Hepatocyte (in vitro differentiated cells): ENCODE measurements around the gene MARS2. TPM values are rescaled to one million over a fixed set of nuclear protein-coding genes. Genes with fewer than 3 reads are reported as not detected.

Experiments used
- DNase-seq: peaks from one replicate; pipeline ENCODE4 v3.0.0-alpha.2; 2016; ENCODE audit warnings: low spot score
- H2AFZ ChIP-seq: fragments of 200-600 bp; sonication (generic); 2 replicates; pipeline ENCODE4 v1.6.0; 2016; ENCODE audit warnings: antibody characterized with exemption, mild to moderate bottlenecking
- H3K27ac ChIP-seq: fragments of 200-600 bp; sonication (generic); 2 replicates; pipeline ENCODE4 v1.5.1; 2016; ENCODE audit warnings: mild to moderate bottlenecking
- H3K27me3 ChIP-seq: fragments of 200-600 bp; sonication (generic); 2 replicates; pipeline ENCODE4 v1.6.1; 2016
- H3K36me3 ChIP-seq: fragments of 200-600 bp; sonication (generic); replicated peaks from 2 replicates; pipeline ENCODE4 v1.5.1; 2016; ENCODE audit warnings: low read depth; ENCODE audit not compliant: insufficient read depth
- H3K4me1 ChIP-seq: fragments of 200-600 bp; sonication (generic); 2 replicates; pipeline ENCODE4 v1.5.1; 2016; ENCODE audit warnings: mild to moderate bottlenecking, moderate library complexity; ENCODE audit not compliant: insufficient read depth
- H3K4me2 ChIP-seq: fragments of 200-600 bp; sonication (generic); 2 replicates; pipeline ENCODE4 v1.6.0; 2016
- H3K4me3 ChIP-seq: fragments of 200-600 bp; sonication (generic); 2 replicates; pipeline ENCODE4 v1.5.1; 2016; ENCODE audit warnings: mild to moderate bottlenecking
- H3K79me2 ChIP-seq: fragments of 200-600 bp; sonication (generic); 2 replicates; pipeline ENCODE4 v1.6.0; 2017; ENCODE audit warnings: mild to moderate bottlenecking
- H3K9me2 ChIP-seq: fragments of 200-600 bp; sonication (generic); replicated peaks from 2 replicates; pipeline ENCODE4 v1.6.0; 2017; ENCODE audit warnings: mild to moderate bottlenecking; ENCODE audit not compliant: insufficient read depth
- H3K9me3 ChIP-seq: fragments of 200-600 bp; sonication (generic); 2 replicates; pipeline ENCODE4 v1.5.1; 2016; ENCODE audit warnings: low read depth, mild to moderate bottlenecking
- H4K20me1 ChIP-seq: fragments of 200-600 bp; sonication (generic); 2 replicates; pipeline ENCODE4 v1.6.0; 2016; ENCODE audit warnings: mild to moderate bottlenecking; ENCODE audit not compliant: insufficient read depth, poor library complexity, severe bottlenecking
- CTCF ChIP-seq: fragments of 200-600 bp; sonication (generic); IDR thresholded peaks from 2 replicates; pipeline ENCODE4 v1.5.1; 2016; ENCODE audit warnings: antibody characterized with exemption, mild to moderate bottlenecking; ENCODE audit not compliant: poor library complexity
- EZH2 ChIP-seq: fragments of 200-600 bp; sonication (generic); IDR thresholded peaks from 2 replicates; pipeline ENCODE4 v1.6.1; 2016; ENCODE audit warnings: antibody characterized with exemption, mild to moderate bottlenecking, borderline replicate concordance
- EZH2phosphoT487 ChIP-seq: fragments of 200-600 bp; sonication (generic); IDR thresholded peaks from one replicate; pipeline ENCODE4 v1.6.1; 2018; ENCODE audit warnings: antibody characterized with exemption, mild to moderate bottlenecking, low read depth, moderate library complexity; ENCODE audit not compliant: unreplicated experiment, severe bottlenecking
- WGBS: methylation state at CpG from one replicate; pipeline ENCODE4 v1.1.6; 2016; ENCODE audit warnings: low lambda C conversion rate; ENCODE audit errors: missing lambda C conversion rate; 5-methylcytosine and 5-hydroxymethylcytosine counted together
- polyA plus RNA-seq: library from polyadenylated mRNA; unstranded; fragments of >200 nt; fragmentation: Nextera tagmentation; extraction: Ambion mirVana; gene quantifications from 2 replicates; pipeline ENCODE4 v1.2.1, GENCODE V29; 2016
- total RNA-seq: library from RNA; depleted of rRNA; stranded (reverse); fragments of >200 nt; gene quantifications from 2 replicates; pipeline ENCODE4 v1.2.3, GENCODE V29; 2014

MARS2 gene
- total and polyA plus RNA-seq, 2 experiments from 2014 or later = 6.3 to 7.8 TPM

- Histone ChIP-seq H3K79me2 (peaks cover 15% of the 10 kb centered on the region), H3K4me2 (peak overlapping the region; percentile 64), H4K20me1 (no peaks in the 10 kb centered on the region), H3K27ac (no peak overlapping the region), H3K4me1 (no peaks in the 10 kb centered on the region), H3K9me2 (no peaks in the 10 kb centered on the region), H3K4me3 (peak overlapping the region; percentile 8), H2AFZ (no peak overlapping the region), H3K27me3 (no peaks in the 10 kb centered on the region), H3K36me3 (no peaks in the 10 kb centered on the region), H3K9me3 (no peaks in the 10 kb centered on the region)
- TF ChIP-seq CTCF (no peak), EZH2phosphoT487 (no peak), EZH2 (no peak)
- WGBS = 68% methylated on average over 1 of the region's 1 CpG
- DNase-seq = no peak
These were observed 31.6 kb upstream of the MARS2 start for GRCh38 chr2:197673606-197674005.

- WGBS = 66% methylated on average over 1 of the region's 1 CpG
- Histone ChIP-seq H3K9me2 (no peaks in the 10 kb centered on the region), H3K4me1 (no peaks in the 10 kb centered on the region), H4K20me1 (no peaks in the 10 kb centered on the region), H3K4me3 (peak overlapping the region; percentile 33), H2AFZ (no peak overlapping the region), H3K9me3 (no peaks in the 10 kb centered on the region), H3K79me2 (peaks cover 15% of the 10 kb centered on the region), H3K36me3 (no peaks in the 10 kb centered on the region), H3K27me3 (no peaks in the 10 kb centered on the region), H3K27ac (no peak overlapping the region), H3K4me2 (peak overlapping the region; percentile 64)
- TF ChIP-seq EZH2 = no peak
- TF ChIP-seq CTCF = no peak
- TF ChIP-seq EZH2phosphoT487 = no peak
- no peak for DNase-seq
These were observed 31.1 kb upstream of the MARS2 start for GRCh38 chr2:197674060-197674459.

GRCh38 chr2:197674591-197674990, 30.6 kb upstream of the MARS2 start:
- H3K4me2 ChIP-seq = peak overlapping the region; percentile 64
- no peaks in the 10 kb centered on the region for H4K20me1 ChIP-seq
- WGBS = 41% methylated on average over 3 of the region's 3 CpGs
- no peaks in the 10 kb centered on the region for H3K36me3 ChIP-seq
- peak overlapping the region; percentile 75 for H2AFZ ChIP-seq
- no peaks in the 10 kb centered on the region for H3K4me1 ChIP-seq
- peak overlapping the region; percentile 86 for H3K27ac ChIP-seq
- no peaks in the 10 kb centered on the region for H3K9me2 ChIP-seq
- no peak for TF ChIP-seq EZH2phosphoT487
- TF ChIP-seq CTCF = no peak
- TF ChIP-seq EZH2 = no peak
- H3K79me2 ChIP-seq = peaks cover 15% of the 10 kb centered on the region
- no peaks in the 10 kb centered on the region for H3K9me3 ChIP-seq
- no peaks in the 10 kb centered on the region for H3K27me3 ChIP-seq
- peak overlapping the region; percentile 33 for H3K4me3 ChIP-seq
- no peak for DNase-seq

- peak within 1 kb of the TSS; percentile 33 for H3K4me3 ChIP-seq
- WGBS = 56% methylated on average over 3 of the region's 3 CpGs
- H3K4me2 ChIP-seq = peak within 1 kb of the TSS; percentile 64
- no peaks in the 10 kb centered on the region for H3K4me1 ChIP-seq
- no peaks in the 10 kb centered on the region for H3K9me3 ChIP-seq
- no peaks in the 10 kb centered on the region for H3K27me3 ChIP-seq
- DNase-seq = no peak
- H4K20me1 ChIP-seq = no peaks in the 10 kb centered on the region
- peaks cover 15% of the 10 kb centered on the region for H3K79me2 ChIP-seq
- peak within 1 kb of the TSS; percentile 86 for H3K27ac ChIP-seq
- H3K36me3 ChIP-seq = no peaks in the 10 kb centered on the region
- H2AFZ ChIP-seq = peak within 1 kb of the TSS; percentile 75
- H3K9me2 ChIP-seq = no peaks in the 10 kb centered on the region
- TF ChIP-seq EZH2 (no peak), CTCF (no peak), EZH2phosphoT487 (no peak)
These were observed 29.9 kb upstream of the MARS2 start, which contains the start of gene RFTN2 for GRCh38 chr2:197675246-197675645. Gene RFTN2 (minus strand): TSS chr2:197675587. CDS start chr2:197675458, 129 bp downstream.
